ENCODE data around the gene DLAT.

DNA sequence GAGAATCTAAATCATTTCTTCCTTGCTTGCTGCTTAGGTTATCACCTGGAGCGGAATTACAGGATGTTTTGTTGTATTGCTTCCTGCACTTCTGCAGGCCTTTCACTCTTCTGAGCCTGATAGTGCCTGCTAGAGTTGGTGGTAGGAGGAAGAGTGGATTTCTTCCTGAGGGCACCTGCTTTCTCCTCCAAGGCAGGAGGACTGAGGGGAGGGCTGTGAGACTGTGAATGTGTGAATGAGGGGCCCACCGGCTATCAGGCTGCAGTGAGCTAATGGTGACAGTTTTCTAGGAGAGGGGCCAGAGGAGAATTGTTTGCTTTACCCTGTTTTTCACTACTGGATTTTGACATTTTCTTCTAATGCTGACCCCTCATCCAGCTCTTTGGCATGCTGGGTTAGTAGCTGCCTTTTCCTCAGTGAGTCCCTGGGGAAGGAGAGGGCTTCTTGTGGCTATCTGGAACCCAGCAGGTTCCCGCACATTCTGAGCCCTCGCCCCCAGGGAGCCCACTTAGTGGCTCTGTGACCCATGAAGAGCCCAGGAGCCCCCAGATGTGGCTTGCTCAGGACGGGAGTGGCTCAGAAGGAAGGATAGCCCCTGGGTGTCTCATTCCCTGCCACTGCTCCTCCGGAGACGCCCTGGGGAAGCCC is 49.0 kb upstream of the DLAT start:
- no peak for TF ChIP-seq CTCF (conservative IDR thresholded peaks at IDR 0.05; ENCODE audit: low read length)
- no peak for TF ChIP-seq EZH2phosphoT487 (IDR thresholded peaks at IDR 0.05; ENCODE audit: borderline replicate concordance)

Data from Loucy (cell line).